SJSA1 (cell line): ENCODE results near the gene AKNA. TPM values are rescaled to one million over a fixed set of nuclear protein-coding genes. Genes with fewer than 3 reads are reported as not detected.

Experiments
- DNase-seq, 2 experiments: peaks; one replicate each; pipeline ENCODE4 v3.0.0-alpha.2; 2015 to 2020; ENCODE audit warnings: low spot score in 2 of 2, low read depth in 1 of 2
- H3K27ac ChIP-seq: fragments of 250-450 bp; sonication (Bioruptor Pico); 2 replicates; pipeline ENCODE4 v1.5.1; 2020; ENCODE audit warnings: mild to moderate bottlenecking, moderate library complexity
- H3K27me3 ChIP-seq: fragments of 250-450 bp; sonication (Bioruptor Pico); replicated peaks from 2 replicates; pipeline ENCODE4 v1.5.1; 2020; ENCODE audit warnings: mild to moderate bottlenecking, moderate library complexity
- H3K36me3 ChIP-seq: fragments of 250-450 bp; sonication (Bioruptor Pico); 2 replicates; pipeline ENCODE4 v1.5.1; 2020; ENCODE audit warnings: mild to moderate bottlenecking
- H3K4me1 ChIP-seq: fragments of 250-450 bp; sonication (Bioruptor Pico); replicated peaks from 2 replicates; pipeline ENCODE4 v1.6.1; 2021; ENCODE audit warnings: mild to moderate bottlenecking
- H3K4me3 ChIP-seq: fragments of 250-450 bp; sonication (Bioruptor Pico); 2 replicates; pipeline ENCODE4 v1.5.1; 2020; ENCODE audit warnings: mild to moderate bottlenecking
- H3K9me3 ChIP-seq: fragments of 250-450 bp; sonication (Bioruptor Pico); replicated peaks from 2 replicates; pipeline ENCODE4 v1.5.1; 2020; ENCODE audit warnings: mild to moderate bottlenecking
- total RNA-seq: library from RNA; depleted of rRNA; stranded (reverse); fragments of >200 nt; shearing (Covaris generic); gene quantifications from 2 replicates; pipeline ENCODE4 v1.2.3, GENCODE V29; 2014

The AKNA gene
- total RNA-seq, 1 experiment from 2014 or later = 4.8 TPM

GRCh38 chr9:114313186-114313585 lies 74.6 kb downstream of the AKNA start:
- no peaks in the 10 kb centered on the region for H3K27me3 ChIP-seq
- peak in 1 of 2 experiments; percentile 6 for DNase-seq

DNA sequence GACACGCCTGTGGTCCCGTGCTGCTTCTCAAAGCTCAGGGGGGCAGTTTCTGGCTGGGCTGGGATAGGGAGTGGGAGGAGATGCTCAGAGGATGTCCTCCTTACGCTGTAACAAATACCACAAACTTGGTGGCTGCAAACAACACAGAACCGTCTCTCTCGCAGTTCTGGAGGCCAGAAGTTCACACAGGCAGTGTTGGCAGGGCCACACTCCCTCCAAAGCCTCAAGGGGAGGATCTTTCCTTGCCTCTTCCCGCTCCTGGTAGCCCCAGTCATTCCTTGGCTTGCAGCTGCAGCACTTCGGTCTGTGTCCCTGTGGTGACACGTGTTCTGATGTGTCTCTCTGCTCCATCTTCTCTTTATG lies 75.3 kb downstream of the AKNA start:
- Histone ChIP-seq H3K27me3 (no peaks in the 10 kb centered on the region), H3K4me1 (0 out of 2 replicates have a peak, but pooled peaks cover 1% of the 10 kb centered on the region), H3K36me3 (no peaks in the 10 kb centered on the region; the same call in 1 of the 2 replicates), H3K27ac (no peak overlapping the region), H3K4me3 (no peak overlapping the region), H3K9me3 (no peaks in the 10 kb centered on the region)
- no peak for DNase-seq

More at GRCh38 chr9:114313186-114313585, 74.6 kb downstream of the AKNA start:
- H3K36me3 ChIP-seq = no peaks in the 10 kb centered on the region
- no peak overlapping the region for H3K27ac ChIP-seq
- 0 out of 2 replicates have a peak, but pooled peaks cover 7% of the 10 kb centered on the region for H3K4me1 ChIP-seq
- H3K4me3 ChIP-seq = no peak overlapping the region
- no peaks in the 10 kb centered on the region for H3K9me3 ChIP-seq

- no peak overlapping the region for H3K4me3 ChIP-seq
- no peak for DNase-seq
- H3K4me1 ChIP-seq = no peaks in the 10 kb centered on the region
- H3K36me3 ChIP-seq = no peaks in the 10 kb centered on the region; the same call in 1 of the 2 replicates
- no peaks in the 10 kb centered on the region for H3K27me3 ChIP-seq
- no peaks in the 10 kb centered on the region for H3K9me3 ChIP-seq
- no peak overlapping the region for H3K27ac ChIP-seq
Measured at GRCh38 chr9:114311571-114312512, 75.9 kb downstream of the AKNA start.

DNA sequence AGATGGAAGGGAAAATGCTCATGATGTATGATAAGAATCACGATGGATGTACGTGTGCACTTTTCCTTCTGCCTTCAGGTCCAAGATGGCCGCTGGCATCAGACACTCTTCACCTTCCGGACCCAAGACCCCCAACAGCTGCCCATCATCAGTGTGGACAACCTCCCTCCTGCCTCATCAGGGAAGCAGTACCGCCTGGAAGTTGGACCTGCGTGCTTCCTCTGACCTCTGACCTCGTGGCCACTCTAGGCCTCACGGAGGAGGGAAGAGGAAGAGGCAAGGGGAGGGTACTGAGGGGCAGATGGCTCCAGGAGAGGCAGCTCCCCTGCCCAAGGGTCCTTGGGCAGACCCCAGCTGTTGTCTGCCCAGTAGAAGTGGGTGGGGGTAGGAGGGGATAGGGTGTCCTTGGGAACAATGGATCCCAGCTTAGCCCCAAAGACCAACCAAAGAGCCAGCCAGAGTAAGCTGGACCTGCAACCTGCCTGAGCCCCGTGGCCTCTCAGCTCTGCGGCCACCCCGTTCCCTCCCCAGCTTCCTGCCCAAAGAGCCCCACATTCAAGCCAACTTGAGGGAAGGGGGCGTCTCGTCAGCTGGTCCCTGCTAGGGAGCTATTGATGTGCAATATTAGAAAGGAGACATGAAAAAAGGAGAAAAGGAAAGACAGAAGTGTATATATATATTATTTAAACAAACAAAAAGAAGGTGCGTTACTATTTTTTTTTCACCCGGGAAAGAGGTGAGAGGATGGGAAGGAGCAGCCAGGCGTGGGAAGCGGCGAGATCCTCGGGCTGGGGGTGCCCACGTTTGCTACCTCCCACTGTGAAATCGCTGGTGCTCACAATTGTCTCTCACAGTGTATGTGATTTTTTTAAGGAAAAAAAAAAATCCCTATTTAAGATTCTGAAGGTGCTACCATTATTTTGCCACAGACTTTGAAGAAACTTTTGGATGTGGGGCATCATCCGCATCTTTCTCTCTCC lies 77.0 kb downstream of the AKNA start:
- DNase-seq = no peak
- Histone ChIP-seq H3K36me3 (no peaks in the 10 kb centered on the region; the same call in 1 of the 2 replicates), H3K4me1 (no peaks in the 10 kb centered on the region), H3K9me3 (no peaks in the 10 kb centered on the region), H3K27me3 (no peaks in the 10 kb centered on the region), H3K4me3 (no peak overlapping the region), H3K27ac (no peak overlapping the region)

- H3K27me3 ChIP-seq = no peaks in the 10 kb centered on the region
- H3K9me3 ChIP-seq = no peaks in the 10 kb centered on the region
- H3K4me3 ChIP-seq = no peak overlapping the region
- DNase-seq = peak in 1 of 2 experiments; percentile 36
- H3K36me3 ChIP-seq = no peaks in the 10 kb centered on the region; the same call in 1 of the 2 replicates
- H3K27ac ChIP-seq = no peak overlapping the region
- no peaks in the 10 kb centered on the region for H3K4me1 ChIP-seq
Measured at GRCh38 chr9:114309096-114309495, 78.7 kb downstream of the AKNA start.

GRCh38 chr9:114308361-114308950 lies 79.3 kb downstream of the AKNA start:
- no peaks in the 10 kb centered on the region; the same call in 1 of the 2 replicates for H3K36me3 ChIP-seq
- no peaks in the 10 kb centered on the region for H3K4me1 ChIP-seq
- H3K27ac ChIP-seq = no peak overlapping the region
- peak in 1 of 2 experiments; percentile 31 for DNase-seq
- no peak overlapping the region for H3K4me3 ChIP-seq
- no peaks in the 10 kb centered on the region for H3K27me3 ChIP-seq
- no peaks in the 10 kb centered on the region for H3K9me3 ChIP-seq

- Histone ChIP-seq H3K4me1 (no peaks in the 10 kb centered on the region), H3K27me3 (no peaks in the 10 kb centered on the region), H3K36me3 (no peaks in the 10 kb centered on the region; the same call in 1 of the 2 replicates), H3K27ac (no peak overlapping the region), H3K9me3 (no peaks in the 10 kb centered on the region), H3K4me3 (no peak overlapping the region)
- DNase-seq = no peak
Measured at GRCh38 chr9:114307899-114308267, 79.9 kb downstream of the AKNA start.

GRCh38 chr9:114304416-114305188 lies 83.2 kb downstream of the AKNA start:
- Histone ChIP-seq H3K4me3 (no peak overlapping the region), H3K36me3 (peaks cover 4% of the 10 kb centered on the region; the same call in 1 of the 2 replicates), H3K27ac (no peak overlapping the region), H3K27me3 (no peaks in the 10 kb centered on the region), H3K9me3 (no peaks in the 10 kb centered on the region), H3K4me1 (no peaks in the 10 kb centered on the region)
- peak in 1 of 2 experiments; percentile 24 for DNase-seq

DNA sequence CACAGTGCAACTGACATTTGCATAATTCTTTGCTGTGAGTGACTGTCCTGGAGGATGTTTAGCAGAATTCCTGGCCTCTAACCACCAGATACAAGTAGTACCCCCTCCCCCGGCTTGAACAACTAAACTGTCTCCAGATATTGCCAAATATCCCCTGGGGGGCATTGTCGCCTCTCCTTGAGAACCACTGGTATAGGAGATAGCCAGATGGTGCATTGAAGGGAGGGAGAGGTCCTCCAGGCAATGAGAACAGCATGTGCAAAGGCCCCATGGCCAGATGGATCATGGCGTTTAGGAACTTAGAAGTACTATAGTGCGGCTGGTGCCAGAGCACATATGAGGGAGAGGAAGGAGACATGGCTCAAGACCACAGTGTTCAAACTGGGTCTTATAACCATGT lies 83.8 kb downstream of the AKNA start:
- no peak overlapping the region for H3K4me3 ChIP-seq
- no peaks in the 10 kb centered on the region for H3K4me1 ChIP-seq
- H3K27me3 ChIP-seq = no peaks in the 10 kb centered on the region
- no peaks in the 10 kb centered on the region for H3K9me3 ChIP-seq
- H3K36me3 ChIP-seq = peaks cover 4% of the 10 kb centered on the region; the same call in 1 of the 2 replicates
- peak in 1 of 2 experiments; percentile 24 for DNase-seq
- H3K27ac ChIP-seq = no peak overlapping the region

DNA sequence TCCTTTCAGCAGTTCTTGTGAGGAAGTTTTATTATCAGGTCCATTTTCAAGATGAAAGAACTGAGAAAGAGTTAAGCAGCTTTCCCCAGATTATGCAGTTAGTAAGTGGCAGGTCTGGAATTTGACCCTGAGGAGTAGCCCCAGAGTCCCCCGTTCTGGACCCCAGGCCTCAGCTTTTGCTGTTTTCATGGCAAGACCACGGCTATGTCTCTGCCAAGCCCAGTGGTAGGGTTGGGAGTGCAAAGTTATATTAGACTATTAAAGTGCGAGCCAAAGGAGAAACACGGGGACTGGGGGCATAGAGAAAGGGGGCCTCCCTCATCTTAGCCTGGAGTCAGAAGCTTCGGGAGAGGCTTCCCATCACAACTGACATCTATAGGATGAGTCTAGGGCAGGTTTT lies 84.2 kb downstream of the AKNA start:
- H3K27ac ChIP-seq = no peak overlapping the region
- no peak overlapping the region for H3K4me3 ChIP-seq
- peak in 1 of 2 experiments; percentile 21 for DNase-seq
- no peaks in the 10 kb centered on the region for H3K4me1 ChIP-seq
- H3K27me3 ChIP-seq = no peaks in the 10 kb centered on the region
- peaks cover 7% of the 10 kb centered on the region; the same call in 1 of the 2 replicates for H3K36me3 ChIP-seq
- H3K9me3 ChIP-seq = no peaks in the 10 kb centered on the region

DNA sequence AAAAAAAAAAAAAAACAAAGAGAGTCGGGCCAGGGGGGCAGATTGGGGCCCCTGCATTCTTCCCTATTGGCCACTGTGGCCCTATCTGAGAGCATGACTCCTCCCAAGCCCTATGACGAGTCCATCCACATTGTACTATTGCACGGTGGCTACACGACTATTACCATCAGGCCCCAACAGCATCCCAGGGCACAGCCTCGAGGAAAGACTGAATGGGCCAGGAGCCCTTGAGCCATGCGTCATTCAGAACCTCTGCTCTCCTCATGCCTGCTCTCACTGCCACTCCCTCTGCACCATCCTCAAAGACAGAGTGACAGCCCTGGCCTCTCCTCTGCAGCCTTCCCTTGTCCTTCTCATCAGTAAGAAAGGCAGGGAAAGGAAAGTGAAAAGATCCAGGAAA lies 85.1 kb downstream of the AKNA start:
- no peaks in the 10 kb centered on the region for H3K27me3 ChIP-seq
- H3K27ac ChIP-seq = no peak overlapping the region
- DNase-seq = peak in 1 of 2 experiments; percentile 20
- H3K9me3 ChIP-seq = no peaks in the 10 kb centered on the region
- H3K4me1 ChIP-seq = no peaks in the 10 kb centered on the region
- H3K36me3 ChIP-seq = peaks cover 12% of the 10 kb centered on the region
- no peak overlapping the region for H3K4me3 ChIP-seq

GRCh38 chr9:114301798-114302565 lies 85.8 kb downstream of the AKNA start:
- H3K36me3 ChIP-seq = peaks cover 17% of the 10 kb centered on the region
- no peaks in the 10 kb centered on the region for H3K27me3 ChIP-seq
- no peak overlapping the region for H3K4me3 ChIP-seq
- DNase-seq = peak in 1 of 2 experiments; percentile 28
- H3K27ac ChIP-seq = no peak overlapping the region
- no peaks in the 10 kb centered on the region for H3K9me3 ChIP-seq
- no peaks in the 10 kb centered on the region for H3K4me1 ChIP-seq
